ENCODE results near the gene NACA2. TPM values are rescaled to one million over a fixed set of nuclear protein-coding genes. Genes with fewer than 3 reads are reported as not detected.
"Not testable (repeated sequence)": the region's sequence is repeated elsewhere in the genome, so short reads cannot be mapped to it uniquely, and the experiment has no call there.

Gene NACA2
- total RNA-seq, 1 donor from 2014 or later: not detected

DNA sequence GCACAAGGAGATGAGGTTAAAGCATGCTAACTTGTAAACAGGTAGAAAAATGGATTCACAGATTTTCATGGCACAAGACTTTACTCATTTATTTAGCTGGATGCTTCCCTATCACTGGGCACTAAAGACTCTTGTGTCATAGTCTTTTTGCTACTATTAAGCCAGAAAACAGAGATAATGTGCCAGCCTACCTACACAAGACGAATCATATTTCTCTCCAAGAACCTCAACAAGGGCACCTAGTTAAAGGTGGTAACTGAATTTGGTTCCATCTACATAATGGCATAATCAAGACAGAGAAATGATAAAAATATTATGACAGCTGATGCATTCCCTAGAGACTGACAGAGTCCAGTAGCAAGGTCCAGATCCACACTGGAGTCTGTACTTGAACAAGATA, 3.8 kb downstream of the NACA2 start:
- Histone ChIP-seq H3K36me3 (no peaks in the 10 kb centered on the region), H3K27ac (no peak overlapping the region), H3K27me3 (no peaks in the 10 kb centered on the region), H3K4me3 (no peak overlapping the region), H3K9me3 (no peaks in the 10 kb centered on the region), H3K4me1 (no peaks in the 10 kb centered on the region)
- TF ChIP-seq, protein P1, sequence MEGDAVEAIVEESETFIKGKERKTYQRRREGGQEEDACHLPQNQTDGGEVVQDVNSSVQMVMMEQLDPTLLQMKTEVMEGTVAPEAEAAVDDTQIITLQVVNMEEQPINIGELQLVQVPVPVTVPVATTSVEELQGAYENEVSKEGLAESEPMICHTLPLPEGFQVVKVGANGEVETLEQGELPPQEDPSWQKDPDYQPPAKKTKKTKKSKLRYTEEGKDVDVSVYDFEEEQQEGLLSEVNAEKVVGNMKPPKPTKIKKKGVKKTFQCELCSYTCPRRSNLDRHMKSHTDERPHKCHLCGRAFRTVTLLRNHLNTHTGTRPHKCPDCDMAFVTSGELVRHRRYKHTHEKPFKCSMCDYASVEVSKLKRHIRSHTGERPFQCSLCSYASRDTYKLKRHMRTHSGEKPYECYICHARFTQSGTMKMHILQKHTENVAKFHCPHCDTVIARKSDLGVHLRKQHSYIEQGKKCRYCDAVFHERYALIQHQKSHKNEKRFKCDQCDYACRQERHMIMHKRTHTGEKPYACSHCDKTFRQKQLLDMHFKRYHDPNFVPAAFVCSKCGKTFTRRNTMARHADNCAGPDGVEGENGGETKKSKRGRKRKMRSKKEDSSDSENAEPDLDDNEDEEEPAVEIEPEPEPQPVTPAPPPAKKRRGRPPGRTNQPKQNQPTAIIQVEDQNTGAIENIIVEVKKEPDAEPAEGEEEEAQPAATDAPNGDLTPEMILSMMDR (IDR thresholded peaks at IDR 0.05): no peak
- intact Hi-C loops (cut with DNase I): no loop called here
- DNase-seq (ENCODE audit: low spot score in 2 of 2): no peak

DNA sequence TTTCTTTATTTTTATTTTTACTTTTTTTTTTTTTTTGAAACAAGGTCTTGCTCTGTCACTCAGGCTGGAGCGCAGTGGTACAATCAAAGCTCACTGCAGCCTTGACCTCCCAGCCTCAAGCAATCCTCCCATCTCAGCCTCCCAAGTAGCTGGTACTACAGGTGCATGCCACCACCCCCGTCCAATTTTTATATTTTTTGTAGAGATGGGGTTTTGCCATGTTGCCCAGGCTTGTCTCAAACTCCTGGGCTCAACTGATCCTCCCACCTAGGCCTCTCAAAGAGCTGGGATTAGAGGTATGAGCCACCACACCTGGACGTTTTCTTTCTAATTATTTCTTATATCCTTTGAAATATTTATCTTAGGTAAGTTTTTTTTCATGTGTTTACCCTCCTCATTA, 4.4 kb downstream of the NACA2 start:
- H3K36me3 ChIP-seq; H3K4me1 ChIP-seq; H3K4me3 ChIP-seq; H3K27me3 ChIP-seq; DNase-seq (ENCODE audit: low spot score in 2 of 2); H3K27ac ChIP-seq; intact Hi-C loops (cut with DNase I); H3K9me3 ChIP-seq: not testable (repeated sequence)

DNA sequence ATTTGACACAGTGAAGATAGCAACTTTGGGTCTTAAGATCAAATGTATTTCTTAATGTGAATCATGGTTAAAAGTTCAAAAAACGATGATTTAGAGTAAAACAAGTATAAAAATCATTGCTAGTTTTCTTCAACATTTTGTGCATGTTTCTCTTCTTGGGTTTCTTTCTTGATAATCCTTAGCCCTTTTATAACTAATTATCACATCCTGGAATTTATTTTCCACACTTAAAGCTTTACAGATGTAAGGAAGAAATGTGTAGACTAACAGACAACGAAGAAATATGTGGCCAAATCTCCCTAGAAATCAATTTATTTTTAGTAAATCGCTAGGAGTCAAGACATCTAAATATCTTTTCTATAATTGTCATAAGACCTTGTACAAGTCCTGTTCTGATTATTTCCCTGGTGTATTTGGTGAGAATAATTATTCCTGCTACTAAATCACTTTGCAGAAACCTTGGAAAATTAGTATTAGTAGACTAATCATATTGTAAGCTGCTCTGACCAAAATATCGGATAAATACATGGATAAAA, 4.9 kb downstream of the NACA2 start:
- Histone ChIP-seq H3K27me3 (no peaks in the 10 kb centered on the region), H3K27ac (no peak overlapping the region), H3K36me3 (no peaks in the 10 kb centered on the region), H3K4me1 (no peaks in the 10 kb centered on the region), H3K9me3 (no peaks in the 10 kb centered on the region), H3K4me3 (no peak overlapping the region)
- intact Hi-C loops (cut with DNase I): no loop called here
- TF ChIP-seq, protein P1 (IDR thresholded peaks at IDR 0.05): no peak
- no peak for DNase-seq (ENCODE audit: low spot score in 2 of 2)

DNA sequence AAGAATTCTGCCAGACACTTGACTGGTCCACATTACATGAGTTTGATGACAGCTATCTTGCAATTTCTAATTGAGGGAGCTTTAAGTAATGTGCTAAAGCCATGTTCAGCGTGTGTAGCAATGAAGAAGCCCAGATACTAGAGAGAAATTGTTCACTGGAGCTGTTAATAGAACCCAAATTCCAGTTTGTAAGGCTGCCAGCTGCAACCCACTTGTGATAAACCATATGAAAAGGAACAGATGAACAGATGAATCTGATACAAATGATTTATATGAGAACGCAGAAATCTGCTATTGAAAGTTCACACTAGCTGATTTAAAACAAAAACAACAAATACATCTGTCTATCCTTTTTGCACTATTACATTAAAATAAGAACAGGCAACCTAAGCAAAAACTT, 6.2 kb downstream of the NACA2 start:
- TF ChIP-seq, protein P1 (IDR thresholded peaks at IDR 0.05): no peak
- H3K4me1 ChIP-seq: no peaks in the 10 kb centered on the region
- H3K27ac ChIP-seq: no peak overlapping the region
- H3K4me3 ChIP-seq: no peak overlapping the region
- H3K27me3 ChIP-seq: no peaks in the 10 kb centered on the region
- no peak for DNase-seq (ENCODE audit: low spot score in 2 of 2)
- no peaks in the 10 kb centered on the region for H3K9me3 ChIP-seq
- H3K36me3 ChIP-seq: no peaks in the 10 kb centered on the region
- intact Hi-C loops (cut with DNase I): no loop called here

DNA sequence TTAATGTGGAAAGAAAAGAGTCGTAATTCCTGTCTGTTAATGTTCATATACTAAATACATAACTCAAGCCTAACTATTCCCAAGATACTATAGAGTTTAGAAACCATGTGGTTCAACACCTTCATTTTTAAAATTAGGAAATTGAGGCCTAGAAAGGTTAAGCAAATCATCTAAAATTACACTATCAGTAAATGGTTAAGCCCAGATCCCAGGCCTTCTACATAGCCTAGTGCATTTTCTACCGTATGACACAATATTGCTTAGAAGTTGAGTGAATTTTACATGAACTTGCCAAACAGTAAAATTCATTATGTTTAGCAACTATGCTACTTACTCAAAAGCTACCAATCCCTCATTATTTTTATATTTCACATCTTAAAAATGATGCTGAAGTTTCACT, 6.8 kb downstream of the NACA2 start:
- Histone ChIP-seq H3K27ac (no peak overlapping the region), H3K4me3 (no peak overlapping the region), H3K36me3 (no peaks in the 10 kb centered on the region), H3K27me3 (no peaks in the 10 kb centered on the region), H3K4me1 (no peaks in the 10 kb centered on the region), H3K9me3 (no peaks in the 10 kb centered on the region)
- TF ChIP-seq, protein P1 (IDR thresholded peaks at IDR 0.05): no peak
- intact Hi-C loops (cut with DNase I): no loop called here
- DNase-seq (ENCODE audit: low spot score in 2 of 2): no peak

DNA sequence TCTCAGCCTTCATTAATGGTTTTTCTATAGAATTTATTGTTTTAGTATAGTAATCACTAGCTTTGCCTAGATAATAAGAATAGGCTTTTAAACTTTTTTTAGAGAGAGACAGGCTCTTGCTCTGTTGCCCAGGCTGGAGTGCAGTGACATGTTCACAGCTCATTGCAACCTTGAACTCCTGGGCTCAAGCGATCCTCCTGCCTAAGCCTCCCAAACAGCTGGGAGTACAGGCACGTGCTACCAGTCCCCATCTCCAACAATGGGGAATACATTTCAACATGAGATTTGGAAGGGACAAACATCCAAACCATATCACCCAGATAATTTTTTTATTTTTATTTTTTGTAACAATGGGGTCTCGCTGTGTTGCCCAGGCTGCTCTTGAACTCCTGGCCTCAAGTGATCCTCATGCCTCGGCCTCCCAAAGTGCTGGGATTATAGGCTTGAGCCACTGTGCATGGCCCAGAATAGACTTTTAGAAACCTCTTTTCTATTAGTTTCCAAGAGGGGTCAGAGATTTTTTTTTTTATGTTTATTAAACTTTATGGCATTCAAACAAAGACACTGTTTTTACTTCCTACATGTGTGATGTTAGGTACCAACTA, 7.3 kb downstream of the NACA2 start:
- Histone ChIP-seq H3K4me3 (no peak overlapping the region), H3K27ac (no peak overlapping the region), H3K9me3 (no peaks in the 10 kb centered on the region), H3K36me3 (no peaks in the 10 kb centered on the region), H3K4me1 (no peaks in the 10 kb centered on the region), H3K27me3 (no peaks in the 10 kb centered on the region)
- intact Hi-C loops (cut with DNase I): no loop called here
- TF ChIP-seq, protein P1 (IDR thresholded peaks at IDR 0.05): no peak
- DNase-seq (ENCODE audit: low spot score in 2 of 2): no peak
